Measurements from ENCODE around the gene GORAB. TPM values are rescaled to one million over a fixed set of nuclear protein-coding genes. Genes with fewer than 3 reads are reported as not detected.

The GORAB gene
- total and polyA plus RNA-seq, 4 donors: 7.6 to 17.3 (median 11.9) TPM

DNA sequence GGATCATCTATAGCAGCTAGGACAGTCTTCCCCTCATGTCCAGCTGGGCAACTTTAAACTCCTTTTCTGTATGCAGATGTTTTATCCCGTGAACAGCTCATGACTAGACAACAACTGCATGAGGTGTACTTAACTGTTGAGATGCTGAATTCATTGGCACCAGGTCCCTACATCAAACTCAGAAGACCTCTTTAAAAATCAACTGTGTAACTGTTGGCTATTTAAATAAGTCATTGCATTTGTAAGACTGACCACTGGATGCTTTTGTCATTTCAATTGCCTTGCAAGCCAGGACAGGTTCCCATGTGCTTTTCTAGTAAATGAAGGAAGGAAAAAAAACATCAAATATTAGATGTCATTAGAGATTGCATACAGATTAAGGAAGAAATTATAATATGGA is 28.3 kb upstream of the GORAB start:
- no peaks in the 10 kb centered on the region for H3K9me3 ChIP-seq (ENCODE audit: control insufficient read depth in 4 of 4, insufficient read depth in 3 of 4, low read length in 3 of 4)
- no peak overlapping the region for H3K27ac ChIP-seq (ENCODE audit: low read depth in 1 of 2, low read length in 1 of 2)
- H3K27me3 ChIP-seq (ENCODE audit: control insufficient read depth in 3 of 3, insufficient read depth in 3 of 3, low read length in 2 of 3): no peaks in the 10 kb centered on the region
- no peaks in the 10 kb centered on the region for H3K36me3 ChIP-seq (ENCODE audit: control insufficient read depth in 4 of 4, insufficient read depth in 4 of 4, low read length in 4 of 4)
- TF ChIP-seq, protein P1, sequence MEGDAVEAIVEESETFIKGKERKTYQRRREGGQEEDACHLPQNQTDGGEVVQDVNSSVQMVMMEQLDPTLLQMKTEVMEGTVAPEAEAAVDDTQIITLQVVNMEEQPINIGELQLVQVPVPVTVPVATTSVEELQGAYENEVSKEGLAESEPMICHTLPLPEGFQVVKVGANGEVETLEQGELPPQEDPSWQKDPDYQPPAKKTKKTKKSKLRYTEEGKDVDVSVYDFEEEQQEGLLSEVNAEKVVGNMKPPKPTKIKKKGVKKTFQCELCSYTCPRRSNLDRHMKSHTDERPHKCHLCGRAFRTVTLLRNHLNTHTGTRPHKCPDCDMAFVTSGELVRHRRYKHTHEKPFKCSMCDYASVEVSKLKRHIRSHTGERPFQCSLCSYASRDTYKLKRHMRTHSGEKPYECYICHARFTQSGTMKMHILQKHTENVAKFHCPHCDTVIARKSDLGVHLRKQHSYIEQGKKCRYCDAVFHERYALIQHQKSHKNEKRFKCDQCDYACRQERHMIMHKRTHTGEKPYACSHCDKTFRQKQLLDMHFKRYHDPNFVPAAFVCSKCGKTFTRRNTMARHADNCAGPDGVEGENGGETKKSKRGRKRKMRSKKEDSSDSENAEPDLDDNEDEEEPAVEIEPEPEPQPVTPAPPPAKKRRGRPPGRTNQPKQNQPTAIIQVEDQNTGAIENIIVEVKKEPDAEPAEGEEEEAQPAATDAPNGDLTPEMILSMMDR (IDR thresholded peaks at IDR 0.05; ENCODE audit: control extremely low read depth, extremely low read depth): no peak
- DNase-seq: no peak
- no peak overlapping the region for H3K9ac ChIP-seq (ENCODE audit: insufficient read depth in 1 of 2, low read length in 2 of 2)
- H3K4me1 ChIP-seq (ENCODE audit: control insufficient read depth in 5 of 5, insufficient read depth in 5 of 5, low read length in 5 of 5): no peaks in the 10 kb centered on the region
- no peak overlapping the region for H3K4me3 ChIP-seq
- 47 to 68% methylated on average over 1 of the region's 1 CpG for WGBS, 2 donors
- ATAC-seq (ENCODE audit: insufficient read depth, low FRiP score): no peak

DNA sequence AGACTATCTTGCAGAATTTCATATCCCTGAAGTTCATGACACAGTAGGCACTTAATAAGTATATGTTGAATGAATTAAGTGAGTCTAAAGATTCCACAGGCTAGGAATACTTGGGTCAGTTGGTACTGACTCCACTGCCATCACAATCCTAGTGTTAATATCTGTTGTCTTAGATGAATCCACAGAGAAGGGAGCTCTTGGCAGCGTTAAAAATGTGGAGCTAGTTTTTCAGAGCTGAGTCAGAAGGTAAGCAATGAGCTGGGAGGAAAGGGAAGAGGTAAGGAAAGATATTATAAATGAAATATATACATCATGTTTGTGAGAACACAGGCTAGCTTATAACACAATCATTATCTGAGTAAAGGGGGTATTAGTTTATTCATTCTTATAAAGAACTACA is 21.8 kb upstream of the GORAB start:
- ATAC-seq (ENCODE audit: insufficient read depth, low FRiP score) (no peak), DNase-seq (no peak)
- H3K36me3 ChIP-seq (ENCODE audit: control insufficient read depth in 4 of 4, insufficient read depth in 4 of 4, low read length in 4 of 4): no peaks in the 10 kb centered on the region
- no peaks in the 10 kb centered on the region for H3K9me3 ChIP-seq (ENCODE audit: control insufficient read depth in 4 of 4, insufficient read depth in 3 of 4, low read length in 3 of 4)
- H3K9ac ChIP-seq (ENCODE audit: insufficient read depth in 1 of 2, low read length in 2 of 2): no peak overlapping the region
- no peaks in the 10 kb centered on the region for H3K27me3 ChIP-seq (ENCODE audit: control insufficient read depth in 3 of 3, insufficient read depth in 3 of 3, low read length in 2 of 3)
- no peak overlapping the region for H3K27ac ChIP-seq (ENCODE audit: low read depth in 1 of 2, low read length in 1 of 2)
- peaks cover 0 to 2% (median 0%) of the 10 kb centered on the region in 5 donors for H3K4me1 ChIP-seq (ENCODE audit: control insufficient read depth in 5 of 5, insufficient read depth in 5 of 5, low read length in 5 of 5)
- no peak overlapping the region for H3K4me3 ChIP-seq
- TF ChIP-seq, protein P1 (IDR thresholded peaks at IDR 0.05; ENCODE audit: control extremely low read depth, extremely low read depth): no peak
- WGBS, 2 donors: 94 to 95% methylated on average over 1 of the region's 1 CpG

DNA sequence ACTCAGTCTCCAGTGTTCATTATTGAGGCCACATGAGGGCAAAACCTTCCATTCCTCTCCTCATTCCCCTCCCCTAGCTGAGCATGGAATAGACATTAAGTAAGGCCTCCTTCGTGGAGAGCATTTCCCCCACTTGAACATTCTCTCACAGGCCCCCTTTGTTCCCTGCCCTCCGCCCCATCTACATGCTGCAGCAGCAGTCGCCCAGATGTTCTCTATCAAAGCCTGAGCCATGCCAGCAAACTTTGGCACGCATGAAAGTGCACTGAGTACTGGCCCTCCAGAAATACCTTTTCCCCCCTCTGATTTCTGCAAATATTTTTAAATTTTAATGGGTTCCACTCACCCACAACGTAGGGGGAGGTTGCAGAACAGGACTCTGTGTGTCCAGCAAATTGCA is 20.9 kb upstream of the GORAB start:
- DNase-seq (no peak), ATAC-seq (ENCODE audit: insufficient read depth, low FRiP score) (no peak)
- WGBS, 2 donors: 63 to 71% methylated on average over 5 of the region's 5 CpGs
- H3K9me3 ChIP-seq (ENCODE audit: control insufficient read depth in 4 of 4, insufficient read depth in 3 of 4, low read length in 3 of 4): no peaks in the 10 kb centered on the region
- TF ChIP-seq, protein P1 (IDR thresholded peaks at IDR 0.05; ENCODE audit: control extremely low read depth, extremely low read depth): no peak
- no peaks in the 10 kb centered on the region for H3K36me3 ChIP-seq (ENCODE audit: control insufficient read depth in 4 of 4, insufficient read depth in 4 of 4, low read length in 4 of 4)
- no peaks in the 10 kb centered on the region for H3K27me3 ChIP-seq (ENCODE audit: control insufficient read depth in 3 of 3, insufficient read depth in 3 of 3, low read length in 2 of 3)
- H3K4me3 ChIP-seq: no peak overlapping the region
- no peak overlapping the region for H3K27ac ChIP-seq (ENCODE audit: low read depth in 1 of 2, low read length in 1 of 2)
- H3K4me1 ChIP-seq (ENCODE audit: control insufficient read depth in 5 of 5, insufficient read depth in 5 of 5, low read length in 5 of 5): peaks cover 0 to 2% (median 0%) of the 10 kb centered on the region in 5 donors
- no peak overlapping the region for H3K9ac ChIP-seq (ENCODE audit: insufficient read depth in 1 of 2, low read length in 2 of 2)

DNA sequence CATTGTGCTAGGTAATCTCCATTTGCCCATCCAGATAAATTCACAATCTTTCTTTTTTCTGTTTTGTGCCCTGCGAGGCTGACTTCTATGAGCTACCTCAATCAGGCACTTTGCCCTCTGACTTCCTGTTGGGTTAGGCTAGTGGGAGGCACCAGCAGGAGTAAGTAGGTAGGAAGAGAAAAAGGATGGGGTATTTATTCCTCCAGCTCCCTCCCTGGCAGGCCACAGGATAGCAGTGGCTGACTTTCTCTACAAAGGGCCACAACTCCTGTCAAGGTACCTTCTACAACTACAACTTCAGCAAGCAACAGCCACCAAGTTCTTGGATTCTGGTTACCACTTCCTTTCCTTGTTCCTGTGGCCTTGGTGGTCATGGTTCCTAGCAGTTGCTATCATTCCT is 18.8 kb upstream of the GORAB start:
- H3K9me3 ChIP-seq (ENCODE audit: control insufficient read depth in 4 of 4, insufficient read depth in 3 of 4, low read length in 3 of 4): no peaks in the 10 kb centered on the region
- H3K4me1 ChIP-seq (ENCODE audit: control insufficient read depth in 5 of 5, insufficient read depth in 5 of 5, low read length in 5 of 5): peaks cover 0 to 2% (median 0%) of the 10 kb centered on the region in 5 donors
- no peak overlapping the region for H3K4me3 ChIP-seq
- 44 to 88% methylated on average over 1 of the region's 1 CpG for WGBS, 2 donors
- H3K9ac ChIP-seq (ENCODE audit: insufficient read depth in 1 of 2, low read length in 2 of 2): no peak overlapping the region
- H3K27ac ChIP-seq (ENCODE audit: low read depth in 1 of 2, low read length in 1 of 2): no peak overlapping the region
- ATAC-seq (ENCODE audit: insufficient read depth, low FRiP score) (no peak), DNase-seq (no peak)
- H3K36me3 ChIP-seq (ENCODE audit: control insufficient read depth in 4 of 4, insufficient read depth in 4 of 4, low read length in 4 of 4): no peaks in the 10 kb centered on the region
- TF ChIP-seq, protein P1 (IDR thresholded peaks at IDR 0.05; ENCODE audit: control extremely low read depth, extremely low read depth): no peak
- no peaks in the 10 kb centered on the region for H3K27me3 ChIP-seq (ENCODE audit: control insufficient read depth in 3 of 3, insufficient read depth in 3 of 3, low read length in 2 of 3)
